Neuronal stem cell (in vitro differentiated cells): ENCODE data around the gene TNNI2.

Experiments used
- DNase-seq: peaks from one replicate; pipeline ENCODE4 v3.0.0-alpha.2; 2013; ENCODE audit warnings: low spot score
- H2AFZ ChIP-seq: one replicate; pipeline ENCODE4 v1.6.1; 2013; ENCODE audit warnings: mild to moderate bottlenecking, low read length, inconsistent platforms
- H2AK5ac ChIP-seq: 2 replicates; pipeline ENCODE4 v1.6.1; 2013; ENCODE audit warnings: low read depth, mild to moderate bottlenecking, inconsistent platforms, low read length, moderate library complexity, mixed read lengths
- H2BK120ac ChIP-seq: 2 replicates; pipeline ENCODE4 v1.6.1; 2013; ENCODE audit warnings: low read depth, mild to moderate bottlenecking, inconsistent platforms, low read length, moderate library complexity, mixed read lengths
- H2BK12ac ChIP-seq: one replicate; pipeline ENCODE4 v1.6.1; 2013; ENCODE audit warnings: low read length, inconsistent platforms
- H2BK15ac ChIP-seq: 2 replicates; pipeline ENCODE4 v1.6.1; 2013; ENCODE audit warnings: mild to moderate bottlenecking, low read length, inconsistent platforms, mixed read lengths
- H2BK5ac ChIP-seq: one replicate; pipeline ENCODE4 v1.6.1; 2013; ENCODE audit warnings: inconsistent platforms, mild to moderate bottlenecking, low read length, moderate library complexity
- H3K14ac ChIP-seq: one replicate; pipeline ENCODE4 v1.6.1; 2013; ENCODE audit warnings: low read length, inconsistent platforms
- H3K18ac ChIP-seq: 2 replicates; pipeline ENCODE4 v1.6.1; 2013; ENCODE audit warnings: low read length, inconsistent platforms
- H3K23ac ChIP-seq: 2 replicates; pipeline ENCODE4 v1.6.1; 2013; ENCODE audit warnings: low read depth, mild to moderate bottlenecking, mixed read lengths, low read length, inconsistent platforms; ENCODE audit not compliant: poor library complexity
- H3K27ac ChIP-seq: replicated peaks from 3 replicates; pipeline ENCODE4 v1.5.1; 2013; ENCODE audit warnings: low read length, inconsistent platforms
- H3K27me3 ChIP-seq, 3 experiments: 2 replicates each; pipeline ENCODE4 v1.6.1; 2013; ENCODE audit warnings: low read length in 3 of 3, mild to moderate bottlenecking in 2 of 3, inconsistent platforms in 1 of 3, low read depth in 1 of 3, mixed read lengths in 1 of 3, moderate library complexity in 1 of 3; ENCODE audit not compliant: control insufficient read depth in 3 of 3, insufficient read depth in 3 of 3
- H3K36me3 ChIP-seq, 2 donors: replicated peaks in 1 of 2; 2 replicates each; pipeline ENCODE4 v1.6.1; 2013; ENCODE audit warnings: low read length in 2 of 2; ENCODE audit not compliant: control insufficient read depth in 2 of 2, insufficient read depth in 2 of 2
- H3K4ac ChIP-seq: 2 replicates; pipeline ENCODE4 v1.6.1; 2013; ENCODE audit warnings: inconsistent platforms, mild to moderate bottlenecking, low read length, moderate library complexity
- H3K4me1 ChIP-seq, 2 donors: 1 replicate in 1 of 2; 2 replicates in 1 of 2; pipeline ENCODE4 v1.6.1; 2013; ENCODE audit warnings: low read length in 2 of 2, low read depth in 1 of 2; ENCODE audit not compliant: control insufficient read depth in 2 of 2, insufficient read depth in 1 of 2
- H3K4me2 ChIP-seq: one replicate; pipeline ENCODE4 v1.6.1; 2013; ENCODE audit warnings: mild to moderate bottlenecking, low read length, inconsistent platforms; ENCODE audit not compliant: insufficient read depth, poor library complexity, severe bottlenecking
- H3K4me3 ChIP-seq, 2 donors: 2 replicates each; pipeline ENCODE4 v1.5.1; 2013; ENCODE audit warnings: low read length in 2 of 2, mild to moderate bottlenecking in 2 of 2, inconsistent platforms in 1 of 2, moderate library complexity in 1 of 2
- H3K79me1 ChIP-seq: one replicate; pipeline ENCODE4 v1.6.1; 2013; ENCODE audit warnings: low read depth, mild to moderate bottlenecking, inconsistent platforms, low read length, moderate library complexity
- H3K9ac ChIP-seq: one replicate; pipeline ENCODE4 v1.6.1; 2013; ENCODE audit warnings: mild to moderate bottlenecking, low read depth, low read length, inconsistent platforms; ENCODE audit not compliant: poor library complexity
- H3K9me3 ChIP-seq, 2 donors: replicated peaks in 1 of 2; 2 replicates each; pipeline versions ENCODE3 to v1.6.1; 2013; ENCODE audit warnings: low read length in 2 of 2, mild to moderate bottlenecking in 2 of 2, inconsistent platforms in 1 of 2, low read depth in 1 of 2, mixed read lengths in 1 of 2, moderate library complexity in 1 of 2; ENCODE audit not compliant: control insufficient read depth in 2 of 2, insufficient read depth in 1 of 2
- H4K8ac ChIP-seq: one replicate; pipeline ENCODE4 v1.6.1; 2013; ENCODE audit warnings: low read depth, mild to moderate bottlenecking, inconsistent platforms, low read length, moderate library complexity
- H4K91ac ChIP-seq: one replicate; pipeline ENCODE4 v1.6.1; 2013; ENCODE audit warnings: low read length, low read depth, mild to moderate bottlenecking, inconsistent platforms; ENCODE audit not compliant: poor library complexity
- WGBS, 2 donors: extraction: QIAGEN DNeasy Blood & Tissue Kit; methylation state at CpG; one replicate each; pipeline ENCODE4 v1.1.7; 2013; ENCODE audit warnings: missing lambda C conversion rate in 2 of 2, mixed read lengths in 1 of 2; ENCODE audit not compliant: insufficient read length in 2 of 2, insufficient replicate concordance in 1 of 2; ENCODE audit errors: extremely low coverage in 2 of 2; 5-methylcytosine and 5-hydroxymethylcytosine counted together

Gene TNNI2

GRCh38 chr11:1887451-1888346, 48.9 kb downstream of the TNNI2 start:
- peak overlapping the region; percentile 28 for H3K18ac ChIP-seq
- peak overlapping the region; percentile 94 for H2BK15ac ChIP-seq
- H2BK12ac ChIP-seq = peak overlapping the region; percentile 63
- no peaks in the 10 kb centered on the region for H3K79me1 ChIP-seq
- peaks cover 0 to 27% (median 5%) of the 10 kb centered on the region in 3 experiments for H3K27me3 ChIP-seq
- H3K9ac ChIP-seq = no peak overlapping the region
- H2BK120ac ChIP-seq = no peak overlapping the region
- no peak overlapping the region for H3K4me2 ChIP-seq
- H3K4ac ChIP-seq = no peak overlapping the region
- H4K8ac ChIP-seq = peak overlapping the region; percentile 96
- no peak overlapping the region for H2AFZ ChIP-seq
- H3K36me3 ChIP-seq = no peaks in the 10 kb centered on the region
- H2AK5ac ChIP-seq = peak overlapping the region; percentile 46
- peak overlapping the region; percentile 82 for H3K14ac ChIP-seq
- no peak for DNase-seq
- no CpG with 5 or more reads among the region's 11 CpGs for WGBS, 2 donors
- no peak overlapping the region for H3K27ac ChIP-seq
- H4K91ac ChIP-seq = peak overlapping the region; percentile 72
- H2BK5ac ChIP-seq = peak overlapping the region; percentile 90
- H3K9me3 ChIP-seq = no peaks in the 10 kb centered on the region
- peak overlapping the region; percentile 60 for H3K23ac ChIP-seq
- peaks cover 0 to 3% of the 10 kb centered on the region in 2 donors for H3K4me1 ChIP-seq
- no peak overlapping the region for H3K4me3 ChIP-seq

- no peak overlapping the region for H2BK120ac ChIP-seq
- no peak overlapping the region for H4K8ac ChIP-seq
- H4K91ac ChIP-seq = peak overlapping the region; percentile 72
- no peak overlapping the region for H3K4me2 ChIP-seq
- no peak overlapping the region for H3K4ac ChIP-seq
- H3K14ac ChIP-seq = peak overlapping the region; percentile 82
- DNase-seq = no peak
- peak overlapping the region; percentile 90 for H2BK5ac ChIP-seq
- no peak overlapping the region for H3K27ac ChIP-seq
- no peaks in the 10 kb centered on the region for H3K4me1 ChIP-seq
- H3K9me3 ChIP-seq = no peaks in the 10 kb centered on the region
- peak overlapping the region; percentile 60 for H3K23ac ChIP-seq
- peak overlapping the region; percentile 94 for H2BK15ac ChIP-seq
- no CpG with 5 or more reads among the region's 9 CpGs for WGBS, 2 donors
- no peak overlapping the region for H2AFZ ChIP-seq
- H3K79me1 ChIP-seq = no peaks in the 10 kb centered on the region
- H3K9ac ChIP-seq = peak overlapping the region; percentile 72
- H3K36me3 ChIP-seq = no peaks in the 10 kb centered on the region
- H3K4me3 ChIP-seq = no peak overlapping the region
- H2AK5ac ChIP-seq = peak overlapping the region; percentile 53
- H2BK12ac ChIP-seq = peak overlapping the region; percentile 90
- H3K18ac ChIP-seq = peak overlapping the region; percentile 38
- peaks cover 0 to 26% (median 5%) of the 10 kb centered on the region in 3 experiments for H3K27me3 ChIP-seq
Measured at GRCh38 chr11:1888347-1888753, 49.6 kb downstream of the TNNI2 start.

- Histone ChIP-seq H2BK120ac (no peak overlapping the region), H3K9ac (no peak overlapping the region), H4K91ac (no peak overlapping the region), H2BK15ac (peak overlapping the region; percentile 94), H3K4me2 (no peak overlapping the region), H3K18ac (no peak overlapping the region), H3K4me3 (no peak overlapping the region), H3K4ac (no peak overlapping the region), H2BK12ac (no peak overlapping the region), H3K4me1 (no peaks in the 10 kb centered on the region), H3K9me3 (no peaks in the 10 kb centered on the region), H3K14ac (peak overlapping the region; percentile 82), H2AFZ (no peak overlapping the region), H2BK5ac (no peak overlapping the region), H3K27me3 (peaks cover 0 to 25% (median 5%) of the 10 kb centered on the region in 3 experiments), H3K27ac (no peak overlapping the region), H3K23ac (no peak overlapping the region), H2AK5ac (peak overlapping the region; percentile 53), H3K79me1 (no peaks in the 10 kb centered on the region), H4K8ac (no peak overlapping the region), H3K36me3 (no peaks in the 10 kb centered on the region)
- DNase-seq = no peak
- no CpG with 5 or more reads among the region's 6 CpGs for WGBS, 2 donors
Measured at GRCh38 chr11:1888811-1889210, 50.0 kb downstream of the TNNI2 start.

- Histone ChIP-seq H4K91ac (no peak overlapping the region), H2AFZ (no peak overlapping the region), H3K14ac (peak overlapping the region; percentile 89), H4K8ac (no peak overlapping the region), H3K4me2 (no peak overlapping the region), H3K79me1 (no peaks in the 10 kb centered on the region), H3K36me3 (no peaks in the 10 kb centered on the region), H3K4ac (no peak overlapping the region), H3K9me3 (no peaks in the 10 kb centered on the region), H3K23ac (no peak overlapping the region), H3K9ac (no peak overlapping the region), H2AK5ac (peak overlapping the region; percentile 97), H3K18ac (peak overlapping the region; percentile 48), H3K4me3 (no peak overlapping the region), H2BK15ac (no peak overlapping the region), H2BK12ac (no peak overlapping the region), H3K27ac (no peak overlapping the region), H3K4me1 (no peaks in the 10 kb centered on the region), H3K27me3 (peaks cover 0 to 25% (median 5%) of the 10 kb centered on the region in 3 experiments), H2BK5ac (peak overlapping the region; percentile 24), H2BK120ac (no peak overlapping the region)
- DNase-seq = no peak
- no CpG with 5 or more reads among the region's 34 CpGs for WGBS, 2 donors
Measured at GRCh38 chr11:1889224-1889930, 50.6 kb downstream of the TNNI2 start.
